WTC11 (cell line): ENCODE results near the gene SGTA. TPM values are rescaled to one million over a fixed set of nuclear protein-coding genes. Genes with fewer than 3 reads are reported as not detected.

ENCODE experiments used
- ATF1 ChIP-seq: sonication (generic); formaldehyde crosslinking; IDR thresholded peaks from 2 replicates; pipeline ENCODE4 v1.8.1; 2023; ENCODE audit warnings: mild to moderate bottlenecking, moderate library complexity, missing genetic modification reagents
- CREB1 ChIP-seq: sonication (generic); formaldehyde crosslinking; IDR thresholded peaks from 2 replicates; pipeline ENCODE4 v1.8.0; 2023; ENCODE audit warnings: mild to moderate bottlenecking, missing genetic modification reagents
- ELF4 ChIP-seq: sonication (generic); formaldehyde crosslinking; IDR thresholded peaks from 2 replicates; pipeline ENCODE4 v1.8.1; 2022; ENCODE audit warnings: low read depth, mild to moderate bottlenecking, moderate library complexity, missing genetic modification reagents
- EMX1 ChIP-seq: fragments of 250-450 bp; sonication (Bioruptor Pico); IDR thresholded peaks from 2 replicates; pipeline ENCODE4 v1.8.0; 2021; ENCODE audit warnings: mild to moderate bottlenecking
- GTF2I ChIP-seq: fragments of 250-450 bp; sonication (Bioruptor Pico); conservative IDR thresholded peaks from 2 replicates; pipeline ENCODE4 v1.4.0; 2021; ENCODE audit warnings: mild to moderate bottlenecking
- HMGXB4 ChIP-seq: sonication (generic); formaldehyde crosslinking; IDR thresholded peaks from 2 replicates; pipeline ENCODE4 v1.8.1; 2023; ENCODE audit warnings: mild to moderate bottlenecking, moderate library complexity, missing genetic modification reagents
- MYBL2 ChIP-seq: sonication (generic); formaldehyde crosslinking; IDR thresholded peaks from 2 replicates; pipeline ENCODE4 v1.8.1; 2023; ENCODE audit warnings: mild to moderate bottlenecking, moderate library complexity, missing genetic modification reagents
- RORB ChIP-seq: fragments of 250-450 bp; sonication (Bioruptor Pico); IDR thresholded peaks from 2 replicates; pipeline ENCODE4 v1.9.0; 2021; ENCODE audit warnings: mild to moderate bottlenecking
- SMAD4 ChIP-seq: sonication (generic); formaldehyde crosslinking; IDR thresholded peaks from 2 replicates; pipeline ENCODE4 v1.8.0; 2022; ENCODE audit warnings: mild to moderate bottlenecking, missing genetic modification reagents
- TCF7 ChIP-seq: sonication (generic); formaldehyde crosslinking; IDR thresholded peaks from 2 replicates; pipeline ENCODE4 v1.8.0; 2022; ENCODE audit warnings: mild to moderate bottlenecking, low read depth, missing genetic modification reagents, moderate library complexity
- ZBTB43 ChIP-seq: sonication (generic); formaldehyde crosslinking; IDR thresholded peaks from 2 replicates; pipeline ENCODE4 v1.8.1; 2023; ENCODE audit warnings: mild to moderate bottlenecking, missing genetic modification reagents
- ZNF512 ChIP-seq: sonication (generic); formaldehyde crosslinking; IDR thresholded peaks from 2 replicates; pipeline ENCODE4 v1.8.1; 2022; ENCODE audit warnings: missing genetic modification reagents, borderline replicate concordance
- ZNF532 ChIP-seq: fragments of 250-450 bp; sonication (Bioruptor Pico); IDR thresholded peaks from 2 replicates; pipeline ENCODE4 v1.9.0; 2021; ENCODE audit warnings: mild to moderate bottlenecking, borderline replicate concordance
- total RNA-seq: library from RNA; stranded (reverse); gene quantifications from 3 replicates; pipeline ENCODE4 v1.2.3, GENCODE V29; 2021
- TF ChIP-seq, protein P1 (sequence below): sonication (generic); formaldehyde crosslinking; IDR thresholded peaks from 2 replicates; pipeline ENCODE4 v1.8.0; 2022; ENCODE audit warnings: mild to moderate bottlenecking, missing genetic modification reagents
- TF ChIP-seq, protein P2 (sequence below): sonication (generic); formaldehyde crosslinking; IDR thresholded peaks from 2 replicates; pipeline ENCODE4 v1.8.0; 2022; ENCODE audit warnings: missing genetic modification reagents
- TF ChIP-seq, protein P3 (sequence below): sonication (generic); formaldehyde crosslinking; IDR thresholded peaks from 2 replicates; pipeline ENCODE4 v1.8.0; 2023; ENCODE audit warnings: mild to moderate bottlenecking, missing genetic modification reagents
- TF ChIP-seq, protein P4 (sequence below): fragments of 250-450 bp; sonication (Bioruptor Pico); conservative IDR thresholded peaks from 2 replicates; pipeline ENCODE4 v1.9.0; 2021; ENCODE audit warnings: mild to moderate bottlenecking

The SGTA gene
- total RNA-seq, 1 experiment from 2014 or later = 91.2 TPM

DNA sequence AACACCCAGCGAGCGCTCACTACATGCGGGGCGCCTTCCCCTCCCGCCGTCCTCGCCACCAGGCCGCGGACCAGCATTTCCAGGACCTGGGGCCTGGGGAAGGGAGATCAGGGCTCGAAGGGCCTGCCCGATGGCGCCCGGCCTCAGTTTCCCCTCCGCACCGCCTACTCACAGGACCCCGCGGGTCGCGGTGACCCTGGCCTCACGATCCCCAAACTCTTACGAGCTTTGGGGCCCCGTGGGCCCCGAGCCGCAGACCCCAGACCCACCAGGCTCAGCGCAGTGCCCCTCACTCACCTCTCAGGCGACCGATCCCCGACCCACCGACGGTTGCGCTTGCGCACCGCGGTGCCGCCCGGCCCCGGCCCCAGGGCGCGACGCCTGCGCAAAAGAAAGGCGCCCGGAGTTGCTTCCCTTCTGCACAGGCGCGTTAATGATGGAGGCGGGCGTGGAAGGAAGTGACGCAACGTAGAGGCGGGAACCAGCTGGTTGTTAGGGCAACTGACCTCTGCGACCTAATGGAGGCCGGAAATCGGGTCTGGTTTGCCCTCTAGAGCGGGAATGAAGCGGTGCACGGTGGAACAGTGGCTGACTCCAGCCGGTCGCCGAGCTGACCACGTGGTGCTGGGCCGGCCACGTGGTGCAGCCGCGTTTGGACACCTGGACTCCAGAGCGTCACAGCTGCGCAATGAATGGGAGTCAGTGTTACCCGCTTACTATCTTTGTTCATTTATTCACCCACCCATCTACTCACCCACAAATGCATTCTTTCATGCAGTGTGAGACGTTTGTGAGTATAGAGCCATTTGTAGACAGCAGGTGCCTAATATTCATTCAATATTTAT is at the start of gene SGTA (continued):
- TF ChIP-seq, protein P1, sequence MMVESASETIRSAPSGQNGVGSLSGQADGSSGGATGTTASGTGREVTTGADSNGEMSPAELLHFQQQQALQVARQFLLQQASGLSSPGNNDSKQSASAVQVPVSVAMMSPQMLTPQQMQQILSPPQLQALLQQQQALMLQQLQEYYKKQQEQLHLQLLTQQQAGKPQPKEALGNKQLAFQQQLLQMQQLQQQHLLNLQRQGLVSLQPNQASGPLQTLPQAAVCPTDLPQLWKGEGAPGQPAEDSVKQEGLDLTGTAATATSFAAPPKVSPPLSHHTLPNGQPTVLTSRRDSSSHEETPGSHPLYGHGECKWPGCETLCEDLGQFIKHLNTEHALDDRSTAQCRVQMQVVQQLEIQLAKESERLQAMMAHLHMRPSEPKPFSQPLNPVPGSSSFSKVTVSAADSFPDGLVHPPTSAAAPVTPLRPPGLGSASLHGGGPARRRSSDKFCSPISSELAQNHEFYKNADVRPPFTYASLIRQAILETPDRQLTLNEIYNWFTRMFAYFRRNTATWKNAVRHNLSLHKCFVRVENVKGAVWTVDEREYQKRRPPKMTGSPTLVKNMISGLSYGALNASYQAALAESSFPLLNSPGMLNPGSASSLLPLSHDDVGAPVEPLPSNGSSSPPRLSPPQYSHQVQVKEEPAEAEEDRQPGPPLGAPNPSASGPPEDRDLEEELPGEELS (CRISPR knock-in tag) = peak; percentile 85
- TF ChIP-seq MYBL2 (peak; percentile 83; the same call in 1 of the 2 replicates), ZBTB43 (peak; percentile 70; the same call in 1 of the 2 replicates), ZNF512 (CRISPR knock-in tag) (no peak), SMAD4 (peak; percentile 78), ZNF532 (no peak), CREB1 (CRISPR knock-in tag) (peak; percentile 72), RORB (CRISPR knock-in tag) (no peak), TCF7 (no peak), ATF1 (CRISPR knock-in tag) (no peak; the same call in 1 of the 2 replicates), ELF4 (CRISPR knock-in tag) (no peak), EMX1 (no peak), HMGXB4 (CRISPR knock-in tag) (no peak), GTF2I (0 out of 2 replicates have a peak, but pooled peaks have one; percentile 3)
- TF ChIP-seq, protein P2, sequence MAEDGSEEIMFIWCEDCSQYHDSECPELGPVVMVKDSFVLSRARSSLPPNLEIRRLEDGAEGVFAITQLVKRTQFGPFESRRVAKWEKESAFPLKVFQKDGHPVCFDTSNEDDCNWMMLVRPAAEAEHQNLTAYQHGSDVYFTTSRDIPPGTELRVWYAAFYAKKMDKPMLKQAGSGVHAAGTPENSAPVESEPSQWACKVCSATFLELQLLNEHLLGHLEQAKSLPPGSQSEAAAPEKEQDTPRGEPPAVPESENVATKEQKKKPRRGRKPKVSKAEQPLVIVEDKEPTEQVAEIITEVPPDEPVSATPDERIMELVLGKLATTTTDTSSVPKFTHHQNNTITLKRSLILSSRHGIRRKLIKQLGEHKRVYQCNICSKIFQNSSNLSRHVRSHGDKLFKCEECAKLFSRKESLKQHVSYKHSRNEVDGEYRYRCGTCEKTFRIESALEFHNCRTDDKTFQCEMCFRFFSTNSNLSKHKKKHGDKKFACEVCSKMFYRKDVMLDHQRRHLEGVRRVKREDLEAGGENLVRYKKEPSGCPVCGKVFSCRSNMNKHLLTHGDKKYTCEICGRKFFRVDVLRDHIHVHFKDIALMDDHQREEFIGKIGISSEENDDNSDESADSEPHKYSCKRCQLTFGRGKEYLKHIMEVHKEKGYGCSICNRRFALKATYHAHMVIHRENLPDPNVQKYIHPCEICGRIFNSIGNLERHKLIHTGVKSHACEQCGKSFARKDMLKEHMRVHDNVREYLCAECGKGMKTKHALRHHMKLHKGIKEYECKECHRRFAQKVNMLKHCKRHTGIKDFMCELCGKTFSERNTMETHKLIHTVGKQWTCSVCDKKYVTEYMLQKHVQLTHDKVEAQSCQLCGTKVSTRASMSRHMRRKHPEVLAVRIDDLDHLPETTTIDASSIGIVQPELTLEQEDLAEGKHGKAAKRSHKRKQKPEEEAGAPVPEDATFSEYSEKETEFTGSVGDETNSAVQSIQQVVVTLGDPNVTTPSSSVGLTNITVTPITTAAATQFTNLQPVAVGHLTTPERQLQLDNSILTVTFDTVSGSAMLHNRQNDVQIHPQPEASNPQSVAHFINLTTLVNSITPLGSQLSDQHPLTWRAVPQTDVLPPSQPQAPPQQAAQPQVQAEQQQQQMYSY (CRISPR knock-in tag) = no peak
- TF ChIP-seq, protein P3, sequence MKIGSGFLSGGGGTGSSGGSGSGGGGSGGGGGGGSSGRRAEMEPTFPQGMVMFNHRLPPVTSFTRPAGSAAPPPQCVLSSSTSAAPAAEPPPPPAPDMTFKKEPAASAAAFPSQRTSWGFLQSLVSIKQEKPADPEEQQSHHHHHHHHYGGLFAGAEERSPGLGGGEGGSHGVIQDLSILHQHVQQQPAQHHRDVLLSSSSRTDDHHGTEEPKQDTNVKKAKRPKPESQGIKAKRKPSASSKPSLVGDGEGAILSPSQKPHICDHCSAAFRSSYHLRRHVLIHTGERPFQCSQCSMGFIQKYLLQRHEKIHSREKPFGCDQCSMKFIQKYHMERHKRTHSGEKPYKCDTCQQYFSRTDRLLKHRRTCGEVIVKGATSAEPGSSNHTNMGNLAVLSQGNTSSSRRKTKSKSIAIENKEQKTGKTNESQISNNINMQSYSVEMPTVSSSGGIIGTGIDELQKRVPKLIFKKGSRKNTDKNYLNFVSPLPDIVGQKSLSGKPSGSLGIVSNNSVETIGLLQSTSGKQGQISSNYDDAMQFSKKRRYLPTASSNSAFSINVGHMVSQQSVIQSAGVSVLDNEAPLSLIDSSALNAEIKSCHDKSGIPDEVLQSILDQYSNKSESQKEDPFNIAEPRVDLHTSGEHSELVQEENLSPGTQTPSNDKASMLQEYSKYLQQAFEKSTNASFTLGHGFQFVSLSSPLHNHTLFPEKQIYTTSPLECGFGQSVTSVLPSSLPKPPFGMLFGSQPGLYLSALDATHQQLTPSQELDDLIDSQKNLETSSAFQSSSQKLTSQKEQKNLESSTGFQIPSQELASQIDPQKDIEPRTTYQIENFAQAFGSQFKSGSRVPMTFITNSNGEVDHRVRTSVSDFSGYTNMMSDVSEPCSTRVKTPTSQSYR = 0 out of 2 replicates have a peak, but pooled peaks have one; percentile 43
- TF ChIP-seq, protein P4, sequence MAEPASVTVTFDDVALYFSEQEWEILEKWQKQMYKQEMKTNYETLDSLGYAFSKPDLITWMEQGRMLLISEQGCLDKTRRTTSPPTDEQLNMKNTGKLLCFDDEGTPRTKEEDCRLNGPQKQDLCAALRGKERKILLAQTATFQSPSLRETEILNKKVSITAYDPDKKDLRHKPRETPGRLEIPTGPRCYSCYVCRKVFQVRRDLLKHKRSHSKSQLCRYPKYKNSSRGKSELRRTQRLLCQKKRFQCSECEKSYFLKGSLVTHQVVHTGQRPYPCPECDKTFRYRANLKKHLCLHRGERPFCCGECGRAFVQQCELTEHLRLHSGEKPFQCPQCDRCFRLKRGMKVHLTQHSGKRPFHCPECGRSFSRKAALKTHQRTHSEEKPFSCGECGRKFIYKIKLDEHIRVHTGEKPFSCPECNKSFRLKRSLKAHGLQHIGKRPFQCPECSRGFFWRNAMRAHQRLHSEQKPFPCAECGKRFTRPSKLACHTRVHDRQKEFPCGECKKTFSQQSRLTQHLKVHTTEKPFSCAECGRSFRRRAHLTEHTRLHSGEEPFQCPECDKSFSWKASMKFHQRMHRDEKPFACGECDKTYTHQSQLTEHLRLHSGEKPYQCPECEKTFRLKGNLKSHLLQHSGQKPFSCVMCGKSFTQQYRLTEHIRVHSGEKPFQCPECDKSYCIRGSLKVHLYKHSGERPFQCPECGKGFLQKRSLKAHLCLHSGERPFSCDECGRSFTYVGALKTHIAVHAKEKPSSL (CRISPR knock-in tag) = no peak
